ENCODE results near the gene PIH1D2.

- TF ChIP-seq CTCF (IDR thresholded peaks at IDR 0.05) (no peak), POLR2A (IDR thresholded peaks at IDR 0.05) (no peak)
These were observed 24.1 kb upstream of the PIH1D2 start for GRCh38 chr11:112097734-112098528.

Data from uterus (tissue), 2 donors.